KOPT-K1 (cell line): ENCODE measurements around the gene DIO1.

Source experiments
- H3K27ac ChIP-seq: fragments of 200-600 bp; sonication (generic); 2 replicates; pipeline ENCODE4 v1.5.1; 2016; ENCODE audit warnings: antibody characterized with exemption, mild to moderate bottlenecking, low read depth, low read length; ENCODE audit not compliant: poor library complexity, severe bottlenecking
- H3K36me3 ChIP-seq: fragments of 200-600 bp; sonication (generic); 2 replicates; pipeline ENCODE4 v1.5.1; 2017; ENCODE audit warnings: antibody characterized with exemption, mild to moderate bottlenecking, low read length, moderate library complexity; ENCODE audit not compliant: insufficient read depth
- H3K9me3 ChIP-seq: fragments of 200-600 bp; sonication (generic); 2 replicates; pipeline ENCODE4 v1.5.1; 2017; ENCODE audit warnings: antibody characterized with exemption, low read length, mild to moderate bottlenecking; ENCODE audit not compliant: insufficient read depth, poor library complexity, severe bottlenecking

Gene DIO1

GRCh38 chr1:53888681-53889080, 5.3 kb upstream of the DIO1 start:
- Histone ChIP-seq H3K27ac (no peak overlapping the region), H3K36me3 (no peaks in the 10 kb centered on the region; the same call in 1 of the 2 replicates), H3K9me3 (no peaks in the 10 kb centered on the region)

- Histone ChIP-seq H3K36me3 (no peaks in the 10 kb centered on the region; the same call in 1 of the 2 replicates), H3K9me3 (no peaks in the 10 kb centered on the region), H3K27ac (peak within 1 kb of the TSS; percentile 54)
These were observed 4.4 kb upstream of the DIO1 start, which contains the start of gene YIPF1 for GRCh38 chr1:53889304-53890298. TSS of gene YIPF1 (minus strand) at chr1:53889797. CDS start at chr1:53888937, 860 bp downstream.

GRCh38 chr1:53890522-53890941, 3.5 kb upstream of the DIO1 start:
- no peaks in the 10 kb centered on the region for H3K9me3 ChIP-seq
- H3K27ac ChIP-seq: peak overlapping the region; percentile 54
- H3K36me3 ChIP-seq: no peaks in the 10 kb centered on the region; the same call in 1 of the 2 replicates

GRCh38 chr1:53891018-53891417, 3.0 kb upstream of the DIO1 start:
- Histone ChIP-seq H3K36me3 (no peaks in the 10 kb centered on the region; the same call in 1 of the 2 replicates), H3K9me3 (no peaks in the 10 kb centered on the region), H3K27ac (no peak overlapping the region)

DNA sequence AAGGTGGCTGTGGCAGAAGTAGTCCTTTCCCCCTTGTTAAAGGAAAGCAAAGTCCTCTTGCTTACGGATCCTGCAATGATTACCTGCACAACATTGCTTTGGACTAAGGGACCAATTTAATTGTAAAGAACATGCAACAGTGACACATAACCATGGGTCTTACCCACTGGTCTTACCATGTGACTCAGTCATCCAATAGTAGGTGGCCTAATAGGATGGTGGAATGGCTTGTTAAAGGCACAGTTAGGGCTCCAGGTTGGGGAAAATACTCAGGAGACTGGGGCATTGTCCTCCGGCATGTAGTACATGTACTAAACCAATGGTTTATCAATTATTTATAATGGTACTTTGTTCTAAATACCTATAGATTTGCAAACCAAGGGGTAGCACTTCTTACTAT, 2.3 kb upstream of the DIO1 start:
- Histone ChIP-seq H3K36me3 (no peaks in the 10 kb centered on the region; the same call in 1 of the 2 replicates), H3K9me3 (no peaks in the 10 kb centered on the region), H3K27ac (no peak overlapping the region)

DNA sequence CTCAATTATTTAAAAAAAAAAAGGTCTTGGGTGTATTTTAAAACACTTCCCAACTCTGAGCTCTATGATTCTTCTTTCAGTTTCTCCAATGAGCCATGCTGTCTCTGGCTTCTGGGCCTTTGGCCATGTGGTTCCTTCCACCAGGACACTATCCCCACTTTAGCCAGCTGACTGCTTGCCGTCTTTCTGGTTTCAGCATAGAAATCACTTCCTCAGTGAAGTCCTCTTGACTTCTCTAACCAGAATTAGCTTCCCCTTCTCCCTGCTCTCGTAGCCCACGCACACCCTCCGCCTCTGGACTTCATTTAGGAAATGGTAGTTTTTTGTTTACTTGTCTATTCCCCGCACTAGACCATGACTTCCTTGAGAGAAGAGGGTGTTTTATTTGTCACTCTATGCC, 1.1 kb upstream of the DIO1 start:
- no peak overlapping the region for H3K27ac ChIP-seq
- H3K36me3 ChIP-seq: no peaks in the 10 kb centered on the region
- H3K9me3 ChIP-seq: no peaks in the 10 kb centered on the region

DNA sequence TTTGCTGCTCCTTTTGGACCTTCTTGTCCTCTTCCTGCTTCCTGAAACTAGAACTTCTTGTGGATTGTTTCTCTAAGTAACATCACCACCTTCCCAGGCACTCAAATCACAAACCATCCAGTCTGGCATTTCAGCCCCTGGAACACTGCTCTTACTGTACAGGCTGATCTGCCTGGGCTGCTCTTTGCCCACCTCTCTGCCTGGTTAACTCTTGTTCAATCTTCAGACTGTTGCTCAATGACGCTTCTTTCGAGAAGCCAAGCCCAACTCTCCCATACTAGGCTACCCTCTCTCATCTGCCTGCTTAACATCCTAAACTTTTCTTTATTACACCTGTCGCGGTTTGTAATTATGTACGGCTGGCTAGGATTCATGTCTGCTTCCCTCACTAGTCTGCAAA, 657 bp downstream of the DIO1 start:
- H3K9me3 ChIP-seq: no peaks in the 10 kb centered on the region
- no peak overlapping the region for H3K27ac ChIP-seq

GRCh38 chr1:53895421-53895820, 1.4 kb downstream of the DIO1 start:
- Histone ChIP-seq H3K9me3 (no peaks in the 10 kb centered on the region), H3K27ac (no peak overlapping the region), H3K36me3 (no peaks in the 10 kb centered on the region)

More for the DNA sequence above, 657 bp downstream of the DIO1 start:
- no peaks in the 10 kb centered on the region for H3K36me3 ChIP-seq

DNA sequence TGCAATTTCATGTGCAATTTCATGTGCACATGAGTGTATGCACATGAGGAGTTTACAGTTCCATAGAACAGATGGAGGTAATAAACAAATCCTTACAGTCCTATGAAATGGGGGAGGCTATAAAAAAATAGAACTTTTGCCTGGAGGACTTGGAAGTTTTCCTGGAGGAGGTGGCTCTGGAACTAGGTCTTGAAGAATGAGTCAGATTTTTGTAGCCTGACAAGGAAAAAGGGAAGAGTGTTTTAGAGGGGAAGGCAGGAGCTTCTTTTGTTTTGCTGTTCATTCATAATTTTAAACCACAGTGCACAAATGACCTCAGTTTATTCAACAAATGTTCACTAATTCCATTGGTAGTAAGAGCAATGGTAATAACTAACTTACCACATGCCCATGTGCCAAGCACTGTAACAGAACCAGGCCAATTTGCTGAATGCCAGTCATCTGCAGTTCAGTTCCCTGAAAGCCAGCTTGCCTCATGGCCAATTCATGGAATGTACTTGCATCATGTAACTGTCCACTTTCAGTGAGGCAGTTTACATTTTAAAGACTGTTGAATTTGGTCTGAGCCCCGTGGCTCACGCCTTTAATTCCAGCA, 2.7 kb downstream of the DIO1 start:
- no peak overlapping the region for H3K27ac ChIP-seq
- no peaks in the 10 kb centered on the region for H3K9me3 ChIP-seq
- H3K36me3 ChIP-seq: no peaks in the 10 kb centered on the region

GRCh38 chr1:53899206-53899628, 5.2 kb downstream of the DIO1 start:
- Histone ChIP-seq H3K27ac (no peak overlapping the region), H3K9me3 (no peaks in the 10 kb centered on the region), H3K36me3 (no peaks in the 10 kb centered on the region)

GRCh38 chr1:53899708-53900107, 5.7 kb downstream of the DIO1 start:
- Histone ChIP-seq H3K36me3 (no peaks in the 10 kb centered on the region), H3K27ac (no peak overlapping the region), H3K9me3 (no peaks in the 10 kb centered on the region)

DNA sequence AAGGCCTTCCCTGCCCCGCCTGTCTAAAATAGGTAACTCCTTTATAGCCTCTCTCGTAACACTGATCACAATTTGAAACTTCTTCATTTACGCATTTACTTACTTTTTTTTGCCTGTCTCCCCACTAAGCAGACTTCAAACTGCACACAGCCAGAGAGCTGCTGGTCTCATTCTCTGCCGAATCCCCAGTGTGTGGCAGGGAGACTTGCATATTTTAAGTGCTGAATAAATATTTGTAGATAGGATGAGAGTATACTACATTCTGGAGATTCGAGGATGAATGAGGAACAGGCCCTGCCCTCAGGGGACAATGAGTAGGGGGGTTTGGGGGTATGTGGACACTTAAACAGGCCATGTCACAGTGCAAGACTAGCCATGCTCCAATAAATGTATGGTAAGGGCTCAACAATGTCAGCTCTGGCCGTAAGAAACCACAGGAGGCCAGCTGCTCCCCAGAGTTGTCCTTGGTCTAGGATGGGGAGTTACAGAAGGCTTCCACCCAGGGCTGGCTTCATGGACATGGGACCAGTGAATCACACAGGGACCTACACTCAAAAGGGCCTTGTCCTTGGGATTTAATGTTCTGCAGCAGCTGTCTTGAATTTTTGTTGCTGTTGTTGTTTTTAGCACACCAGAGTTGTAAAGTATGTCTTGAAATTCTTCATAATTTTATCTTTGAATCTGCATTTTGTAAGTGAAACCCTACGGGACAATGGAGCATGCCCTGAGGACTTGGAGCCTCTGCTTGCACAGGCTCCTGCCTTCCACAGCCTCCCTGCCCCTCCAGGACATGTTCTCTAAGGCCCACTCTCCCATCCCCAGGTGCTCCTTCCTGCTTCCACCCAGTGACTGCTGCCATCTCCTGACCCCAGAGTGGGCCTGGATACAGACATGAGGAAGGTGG, 8.5 kb downstream of the DIO1 start:
- Histone ChIP-seq H3K27ac (no peak overlapping the region), H3K36me3 (peaks cover 10% of the 10 kb centered on the region; the same call in 1 of the 2 replicates), H3K9me3 (no peaks in the 10 kb centered on the region)

DNA sequence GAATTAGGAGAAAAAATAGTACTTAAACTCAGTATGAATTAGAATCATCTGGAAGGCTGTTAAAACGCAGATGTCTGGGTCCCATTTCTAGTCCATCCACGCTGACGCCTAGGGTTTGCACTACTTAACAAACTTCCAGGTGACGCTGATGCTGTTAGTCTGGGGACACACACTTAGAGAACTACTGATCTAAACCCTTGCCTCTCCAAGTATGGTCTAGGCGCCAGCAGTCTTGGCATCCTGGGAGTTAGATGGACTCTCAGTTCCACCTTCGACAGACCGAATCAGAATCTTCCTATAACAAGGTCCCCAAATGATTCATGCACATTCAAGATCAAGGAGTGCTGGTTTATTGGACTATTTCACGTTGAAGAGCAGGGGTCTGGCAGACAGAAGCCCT, 11.5 kb downstream of the DIO1 start:
- H3K36me3 ChIP-seq: peaks cover 10% of the 10 kb centered on the region; the same call in 1 of the 2 replicates
- no peak overlapping the region for H3K27ac ChIP-seq
- no peaks in the 10 kb centered on the region for H3K9me3 ChIP-seq

- Histone ChIP-seq H3K27ac (no peak overlapping the region), H3K9me3 (no peaks in the 10 kb centered on the region), H3K36me3 (peaks cover 10% of the 10 kb centered on the region; the same call in 1 of the 2 replicates)
These were observed 12.1 kb downstream of the DIO1 start for GRCh38 chr1:53906121-53906520.
